NK-92 (cell line): ENCODE measurements around the gene ROR1.

ENCODE experiments used
- DNase-seq: peaks from one replicate; lab custom pipeline; 2025; ENCODE audit not compliant: unreplicated experiment; lab: John Stamatoyannopoulos, UW

ROR1 gene

GRCh38 chr1:63773815-63774616 lies at the start of gene ROR1:
ROR1 (plus strand) TSS chr1:63774017.
- DNase-seq: no peak

GRCh38 chr1:63724375-63724899 lies 49.4 kb upstream of the ROR1 start:
- DNase-seq: no peak

GRCh38 chr1:63728611-63729226 lies 45.1 kb upstream of the ROR1 start:
- DNase-seq: no peak

- DNase-seq: no peak
Measured at GRCh38 chr1:63729227-63729620, 44.6 kb upstream of the ROR1 start.

- DNase-seq: no peak
Measured at GRCh38 chr1:63730211-63730610, 43.6 kb upstream of the ROR1 start.

GRCh38 chr1:63731117-63732043 lies 42.4 kb upstream of the ROR1 start:
- DNase-seq: no peak

- DNase-seq: no peak
Measured at GRCh38 chr1:63732666-63733065, 41.2 kb upstream of the ROR1 start.

GRCh38 chr1:63738772-63739171 lies 35.0 kb upstream of the ROR1 start:
- no peak for DNase-seq

GRCh38 chr1:63739452-63739851 lies 34.4 kb upstream of the ROR1 start:
- DNase-seq: no peak

GRCh38 chr1:63740432-63740831 lies 33.4 kb upstream of the ROR1 start:
- DNase-seq: no peak

GRCh38 chr1:63742526-63742925 lies 31.3 kb upstream of the ROR1 start:
- DNase-seq: no peak

GRCh38 chr1:63743781-63744180 lies 30.0 kb upstream of the ROR1 start:
- DNase-seq: no peak

GRCh38 chr1:63746129-63746864 lies 27.5 kb upstream of the ROR1 start:
- no peak for DNase-seq

- no peak for DNase-seq
Measured at GRCh38 chr1:63747445-63747844, 26.4 kb upstream of the ROR1 start.

- no peak for DNase-seq
Measured at GRCh38 chr1:63748046-63748580, 25.7 kb upstream of the ROR1 start.

GRCh38 chr1:63748641-63749040 lies 25.2 kb upstream of the ROR1 start:
- DNase-seq: no peak

GRCh38 chr1:63750721-63751120 lies 23.1 kb upstream of the ROR1 start:
- no peak for DNase-seq

GRCh38 chr1:63752176-63752575 lies 21.6 kb upstream of the ROR1 start:
- no peak for DNase-seq

GRCh38 chr1:63753591-63753990 lies 20.2 kb upstream of the ROR1 start:
- DNase-seq: no peak

GRCh38 chr1:63756839-63757238 lies 17.0 kb upstream of the ROR1 start:
- DNase-seq: no peak
